SK-N-SH (cell line): Measurements from ENCODE around the gene CYSTM1. TPM values are rescaled to one million over a fixed set of nuclear protein-coding genes. Genes with fewer than 3 reads are reported as not detected.
A peak's percentile ranks its signal among the peaks of the same experiment; 100 is the strongest.

Experiments
- CTCF ChIA-PET: fragments of 300-600, 350-600 bp; formaldehyde crosslinking; extraction: SDS; loops from one replicate; lab custom pipeline; 2021; lab: Yijun Ruan, JAX
- POLR2A ChIA-PET: fragments of 350-600 bp; sonication (Branson Sonifier 250); formaldehyde crosslinking; extraction: SDS; loops from one replicate; lab custom pipeline; 2020; ENCODE audit warnings: antibody characterized with exemption, inconsistent platforms; lab: Yijun Ruan, JAX
- DNase-seq: peaks from one replicate; pipeline ENCODE4 v3.0.0; 2012
- H2AFZ ChIP-seq: fragments of 200-600 bp; sonication (generic); 2 replicates; pipeline ENCODE4 v1.8.1; 2016; ENCODE audit warnings: antibody characterized with exemption, mild to moderate bottlenecking, low read depth
- H3F3A ChIP-seq: fragments of 200-600 bp; sonication (generic); replicated peaks from 2 replicates; pipeline ENCODE3; 2016; ENCODE audit warnings: antibody characterized with exemption, mild to moderate bottlenecking; ENCODE audit not compliant: insufficient read depth
- H3K27ac ChIP-seq, 2 experiments: fragments of 200-500 bp in 1 of 2; fragments of 200-600 bp in 1 of 2; sonication (Bioruptor generic) in 1 of 2; sonication (generic), shearing (Covaris generic) in 1 of 2; 2 replicates each; pipeline versions ENCODE4 v1.5.1 to v1.6.1; 2014 to 2016; ENCODE audit warnings: low read depth in 2 of 2, inconsistent platforms in 1 of 2, low read length in 1 of 2, mild to moderate bottlenecking in 1 of 2, mixed read lengths in 1 of 2
- H3K27me3 ChIP-seq: fragments of 200-600 bp; sonication (generic), shearing (Covaris generic); 2 replicates; pipeline ENCODE4 v1.6.1; 2016; ENCODE audit warnings: mixed run types; ENCODE audit not compliant: insufficient read depth
- H3K36me3 ChIP-seq, 2 experiments: fragments of 200-500 bp in 1 of 2; fragments of 200-600 bp in 1 of 2; sonication (Bioruptor generic) in 1 of 2; sonication (generic) in 1 of 2; replicated peaks in 1 of 2; 2 replicates each; pipeline versions ENCODE3 to v1.5.1; 2014 to 2016; ENCODE audit warnings: low read length in 1 of 2, mild to moderate bottlenecking in 1 of 2; ENCODE audit not compliant: insufficient read depth in 2 of 2, control insufficient read depth in 1 of 2
- H3K4me1 ChIP-seq, 2 experiments: fragments of 200-500 bp in 1 of 2; fragments of 200-600 bp in 1 of 2; sonication (Bioruptor generic) in 1 of 2; sonication (generic), shearing (Covaris generic) in 1 of 2; 2 replicates each; pipeline versions ENCODE4 v1.5.1 to v1.6.1; 2014 to 2016; ENCODE audit warnings: low read depth in 1 of 2, low read length in 1 of 2, mixed run types in 1 of 2; ENCODE audit not compliant: insufficient read depth in 2 of 2, control insufficient read depth in 1 of 2
- H3K4me2 ChIP-seq: fragments of 200-600 bp; sonication (generic), shearing (Covaris generic); 2 replicates; pipeline ENCODE4 v1.6.1; 2017; ENCODE audit warnings: mixed run types
- H3K4me3 ChIP-seq, 2 experiments: fragments of 200-500 bp in 1 of 2; fragments of 200-600 bp in 1 of 2; sonication (Bioruptor generic) in 1 of 2; sonication (generic), shearing (Covaris generic) in 1 of 2; 2 replicates each; pipeline versions ENCODE4 v1.5.1 to v1.8.1; 2014 to 2016; ENCODE audit warnings: low read depth in 2 of 2, inconsistent platforms in 1 of 2, low read length in 1 of 2, mild to moderate bottlenecking in 1 of 2, mixed read lengths in 1 of 2, moderate library complexity in 1 of 2
- H3K79me2 ChIP-seq: fragments of 200-600 bp; sonication (generic); 2 replicates; pipeline ENCODE4 v1.8.1; 2017; ENCODE audit warnings: mild to moderate bottlenecking; ENCODE audit not compliant: insufficient read depth
- H3K9ac ChIP-seq: fragments of 200-600 bp; sonication (generic); 2 replicates; pipeline ENCODE4 v1.6.1; 2017; ENCODE audit warnings: mixed run types
- H3K9me2 ChIP-seq: fragments of 200-600 bp; sonication (generic); 2 replicates; pipeline ENCODE4 v1.6.1; 2017; ENCODE audit warnings: mixed run types
- H3K9me3 ChIP-seq: fragments of 200-600 bp; sonication (generic); 2 replicates; pipeline ENCODE4 v1.6.1; 2017; ENCODE audit warnings: mixed run types, mild to moderate bottlenecking, moderate library complexity
- H4K20me1 ChIP-seq: fragments of 200-600 bp; sonication (generic); 2 replicates; pipeline ENCODE4 v1.6.1; 2017; ENCODE audit warnings: mild to moderate bottlenecking, mixed run types; ENCODE audit not compliant: insufficient read depth
- CHD2 ChIP-seq: fragments of 150-350 bp; IDR thresholded peaks from 2 replicates; pipeline ENCODE4 v1.6.1; 2018; ENCODE audit warnings: low read length; ENCODE audit not compliant: partially characterized antibody
- EP300 ChIP-seq, 2 experiments: IDR thresholded peaks; 2 replicates each; pipeline versions ENCODE4 v1.4.0 to v1.6.1; 2012; ENCODE audit warnings: borderline replicate concordance in 1 of 2, low read depth in 1 of 2, low read length in 1 of 2
- EZH2phosphoT487 ChIP-seq: fragments of 200-600 bp; sonication (generic); IDR thresholded peaks from 2 replicates; pipeline ENCODE4 v1.6.1; 2017; ENCODE audit warnings: low read depth, mixed run types, mild to moderate bottlenecking, antibody characterized with exemption, moderate library complexity, borderline replicate concordance
- FOSL2 ChIP-seq: IDR thresholded peaks from 2 replicates; pipeline ENCODE4 v1.4.0; 2012; ENCODE audit warnings: low read depth, mild to moderate bottlenecking, moderate library complexity, borderline replicate concordance
- FOXM1 ChIP-seq: IDR thresholded peaks from 2 replicates; pipeline ENCODE4 v1.4.0; 2012; ENCODE audit warnings: low read depth, mild to moderate bottlenecking
- GABPA ChIP-seq: IDR thresholded peaks from 2 replicates; pipeline ENCODE4 v1.4.0; 2012; ENCODE audit warnings: low read depth, mild to moderate bottlenecking
- GATA2 ChIP-seq: sonication (generic); formaldehyde crosslinking; IDR thresholded peaks from 2 replicates; pipeline ENCODE4 v1.5.0; 2020; ENCODE audit warnings: mild to moderate bottlenecking, missing genetic modification reagents
- MEF2A ChIP-seq: IDR thresholded peaks from 2 replicates; pipeline ENCODE4 v1.4.0; 2012; ENCODE audit warnings: low read depth, borderline replicate concordance
- NRF1 ChIP-seq: IDR thresholded peaks from 2 replicates; pipeline ENCODE4 v1.6.1; 2012; ENCODE audit warnings: low read depth, mild to moderate bottlenecking, low read length
- PBX3 ChIP-seq: IDR thresholded peaks from 2 replicates; pipeline ENCODE4; 2012
- POLR2AphosphoS5 ChIP-seq: IDR thresholded peaks from 2 replicates; pipeline ENCODE4 v1.6.1; 2012; ENCODE audit warnings: low read depth, low read length
- RCOR1 ChIP-seq: fragments of 150-350 bp; IDR thresholded peaks from 2 replicates; pipeline ENCODE4 v1.6.1; 2017; ENCODE audit warnings: antibody characterized with exemption, low read length
- RFX5 ChIP-seq: IDR thresholded peaks from 2 replicates; pipeline ENCODE4 v1.6.1; 2012; ENCODE audit warnings: mild to moderate bottlenecking, improper control_type of control experiment, low read length
- RXRA ChIP-seq: IDR thresholded peaks from 2 replicates; pipeline ENCODE4 v1.4.0; 2012; ENCODE audit warnings: low read depth, mild to moderate bottlenecking, borderline replicate concordance
- SIN3A ChIP-seq: IDR thresholded peaks from 2 replicates; pipeline ENCODE4 v1.6.1; 2012; ENCODE audit warnings: low read depth, mild to moderate bottlenecking, low read length, moderate library complexity, borderline replicate concordance
- TEAD4 ChIP-seq: IDR thresholded peaks from 2 replicates; pipeline ENCODE4 v1.4.0; 2012; ENCODE audit warnings: mild to moderate bottlenecking, borderline replicate concordance; ENCODE audit not compliant: insufficient read depth
- USF2 ChIP-seq: fragments of 150-350 bp; IDR thresholded peaks from 2 replicates; pipeline ENCODE4 v1.6.1; 2017; ENCODE audit warnings: antibody characterized with exemption, low read length, low read depth, borderline replicate concordance
- YY1 ChIP-seq: IDR thresholded peaks from 2 replicates; pipeline ENCODE4 v1.4.0; 2012; ENCODE audit warnings: low read depth, mild to moderate bottlenecking
- WGBS: methylation state at CpG from one replicate; pipeline ENCODE4 v1.1.6; 2017; ENCODE audit warnings: low lambda C conversion rate; 5-methylcytosine and 5-hydroxymethylcytosine counted together
- polyA plus RNA-seq, 3 experiments: library from polyadenylated mRNA; depleted of rRNA; stranded (reverse); fragments of >200 nt; gene quantifications; 2 replicates each; pipeline ENCODE4 v1.2.3, GENCODE V29; 2012
- TF ChIP-seq, protein P1 (sequence below): fragments of 200-600 bp; sonication (generic); IDR thresholded peaks from 2 replicates; pipeline ENCODE4 v1.6.1; 2017; ENCODE audit warnings: antibody characterized with exemption, mild to moderate bottlenecking, moderate library complexity
- TF ChIP-seq, protein P2 (sequence below): IDR thresholded peaks from 2 replicates; pipeline ENCODE4 v1.4.0; 2012; ENCODE audit warnings: low read depth

Gene CYSTM1
- polyA plus RNA-seq, 1 of the 3 experiments (the other 2 are of a cell fraction) = 27.1 TPM

GRCh38 chr5:140181525-140181924, 6.5 kb downstream of the CYSTM1 start:
- DNase-seq = no peak
- no peak overlapping the region for H3K9ac ChIP-seq
- H3K79me2 ChIP-seq = no peaks in the 10 kb centered on the region; the same call in 1 of the 2 replicates
- no peak overlapping the region for H3K4me3 ChIP-seq
- peak overlapping the region in 1 of 2 experiments; percentile 79; a peak in 2 of 4 replicates for H3K27ac ChIP-seq
- TF ChIP-seq EZH2phosphoT487 (no peak), RXRA (no peak), FOSL2 (no peak), EP300 (IDR thresholded peaks at IDR 0.05; ENCODE audit: borderline replicate concordance in 1 of 2, low read depth in 1 of 2, low read length in 1 of 2) (no peak), NRF1 (no peak), POLR2AphosphoS5 (no peak), SIN3A (no peak), CHD2 (no peak), GATA2 (no peak), MEF2A (no peak), RCOR1 (no peak), FOXM1 (no peak), RFX5 (no peak), TEAD4 (no peak), PBX3 (no peak), USF2 (no peak), GABPA (no peak), YY1 (no peak)
- TF ChIP-seq, protein P1, sequence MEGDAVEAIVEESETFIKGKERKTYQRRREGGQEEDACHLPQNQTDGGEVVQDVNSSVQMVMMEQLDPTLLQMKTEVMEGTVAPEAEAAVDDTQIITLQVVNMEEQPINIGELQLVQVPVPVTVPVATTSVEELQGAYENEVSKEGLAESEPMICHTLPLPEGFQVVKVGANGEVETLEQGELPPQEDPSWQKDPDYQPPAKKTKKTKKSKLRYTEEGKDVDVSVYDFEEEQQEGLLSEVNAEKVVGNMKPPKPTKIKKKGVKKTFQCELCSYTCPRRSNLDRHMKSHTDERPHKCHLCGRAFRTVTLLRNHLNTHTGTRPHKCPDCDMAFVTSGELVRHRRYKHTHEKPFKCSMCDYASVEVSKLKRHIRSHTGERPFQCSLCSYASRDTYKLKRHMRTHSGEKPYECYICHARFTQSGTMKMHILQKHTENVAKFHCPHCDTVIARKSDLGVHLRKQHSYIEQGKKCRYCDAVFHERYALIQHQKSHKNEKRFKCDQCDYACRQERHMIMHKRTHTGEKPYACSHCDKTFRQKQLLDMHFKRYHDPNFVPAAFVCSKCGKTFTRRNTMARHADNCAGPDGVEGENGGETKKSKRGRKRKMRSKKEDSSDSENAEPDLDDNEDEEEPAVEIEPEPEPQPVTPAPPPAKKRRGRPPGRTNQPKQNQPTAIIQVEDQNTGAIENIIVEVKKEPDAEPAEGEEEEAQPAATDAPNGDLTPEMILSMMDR = no peak
- TF ChIP-seq, protein P2, sequence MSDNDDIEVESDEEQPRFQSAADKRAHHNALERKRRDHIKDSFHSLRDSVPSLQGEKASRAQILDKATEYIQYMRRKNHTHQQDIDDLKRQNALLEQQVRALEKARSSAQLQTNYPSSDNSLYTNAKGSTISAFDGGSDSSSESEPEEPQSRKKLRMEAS = no peak
- ChIA-PET POLR2A (no interaction called here), CTCF (interaction anchor here (0.9 to 3.0 kb wide), 4 partner anchors 58 to 164 kb away, joined by 3 to 12 read pairs (median 4); partner anchors contain the start of gene HBEGF)
- H3K9me3 ChIP-seq = no peaks in the 10 kb centered on the region
- H3K27me3 ChIP-seq = no peaks in the 10 kb centered on the region
- H3K36me3 ChIP-seq = no peaks in the 10 kb centered on the region
- no peak overlapping the region for H3K4me2 ChIP-seq
- 89% methylated on average over 3 of the region's 3 CpGs for WGBS
- H3K4me1 ChIP-seq = peaks cover 11 to 35% of the 10 kb centered on the region in 2 experiments; a peak in 3 of 4 replicates
- no peaks in the 10 kb centered on the region for H3K9me2 ChIP-seq
- H2AFZ ChIP-seq = no peak overlapping the region
- H4K20me1 ChIP-seq = no peaks in the 10 kb centered on the region
- H3F3A ChIP-seq = no peaks in the 10 kb centered on the region
